ENCODE results near the gene TMED10. TPM values are rescaled to one million over a fixed set of nuclear protein-coding genes. Genes with fewer than 3 reads are reported as not detected.

TMED10 gene
- total RNA-seq, 2 experiments from 2014 or later = 173 to 179 TPM

GRCh38 chr14:75121552-75121951 lies 54.9 kb downstream of the TMED10 start:
- intact Hi-C loops (cut with micrococcal nuclease) = no loop called here
- DNase-seq (no peak), ATAC-seq (no peak)
- Mint-ChIP-seq H3K9me3 (no peaks in the 10 kb centered on the region), H3K4me1 (ENCODE audit: low read depth) (peaks cover 38% of the 10 kb centered on the region), H3K36me3 (ENCODE audit: low read depth) (peaks cover 32% of the 10 kb centered on the region), H3K27ac (no peak overlapping the region), H3K4me3 (no peak overlapping the region), H3K27me3 (no peaks in the 10 kb centered on the region)
- CTCF ChIA-PET = interaction anchor here (1.2 kb wide), 1 partner anchor 181 kb away, joined by 3 read pairs; no protein-coding TSS in a partner anchor
- POLR2A ChIA-PET = no interaction called here
- no peak for TF ChIP-seq CTCF (IDR thresholded peaks at IDR 0.05)

GRCh38 chr14:75120541-75121291 lies 55.7 kb downstream of the TMED10 start:
- peaks cover 34% of the 10 kb centered on the region for H3K4me1 Mint-ChIP-seq (ENCODE audit: low read depth)
- H3K9me3 Mint-ChIP-seq = no peaks in the 10 kb centered on the region
- ATAC-seq (no peak), DNase-seq (no peak)
- peaks cover 34% of the 10 kb centered on the region for H3K36me3 Mint-ChIP-seq (ENCODE audit: low read depth)
- H3K27ac Mint-ChIP-seq = no peak overlapping the region
- no peaks in the 10 kb centered on the region for H3K27me3 Mint-ChIP-seq
- intact Hi-C loops (cut with micrococcal nuclease) = no loop called here
- ChIA-PET POLR2A (no interaction called here), CTCF (interaction anchor here (1.8 kb wide), 1 partner anchor 33 kb away, joined by 4 read pairs; no protein-coding TSS in a partner anchor)
- no peak for TF ChIP-seq CTCF (IDR thresholded peaks at IDR 0.05)
- no peak overlapping the region for H3K4me3 Mint-ChIP-seq

- POLR2A ChIA-PET = no interaction called here
- CTCF ChIA-PET = interaction anchor here (1.8 kb wide), 1 partner anchor 31 kb away, joined by 4 read pairs; no protein-coding TSS in a partner anchor
- intact Hi-C loops (cut with micrococcal nuclease) = no loop called here
Observed at GRCh38 chr14:75119056-75119455, 57.4 kb downstream of the TMED10 start.

GRCh38 chr14:75113932-75114539 lies 62.4 kb downstream of the TMED10 start:
- CTCF ChIA-PET = no interaction called here
- H3K27ac Mint-ChIP-seq = peak overlapping the region; percentile 7
- H3K36me3 Mint-ChIP-seq (ENCODE audit: low read depth) = peaks cover 43% of the 10 kb centered on the region
- TF ChIP-seq CTCF (IDR thresholded peaks at IDR 0.05) = no peak
- no peak overlapping the region for H3K4me3 Mint-ChIP-seq
- ATAC-seq (peak; percentile 72), DNase-seq (no peak)
- intact Hi-C loops (cut with micrococcal nuclease) = no loop called here
- no peaks in the 10 kb centered on the region for H3K9me3 Mint-ChIP-seq
- POLR2A ChIA-PET = no interaction called here
- H3K27me3 Mint-ChIP-seq = no peaks in the 10 kb centered on the region
- peaks cover 12% of the 10 kb centered on the region for H3K4me1 Mint-ChIP-seq (ENCODE audit: low read depth)

More at GRCh38 chr14:75119056-75119455, 57.4 kb downstream of the TMED10 start:
- no peaks in the 10 kb centered on the region for H3K27me3 Mint-ChIP-seq
- DNase-seq = no peak
- H3K4me1 Mint-ChIP-seq (ENCODE audit: low read depth) = peaks cover 24% of the 10 kb centered on the region
- no peaks in the 10 kb centered on the region for H3K9me3 Mint-ChIP-seq
- peaks cover 34% of the 10 kb centered on the region for H3K36me3 Mint-ChIP-seq (ENCODE audit: low read depth)
- no peak overlapping the region for H3K27ac Mint-ChIP-seq
- no peak for ATAC-seq
- TF ChIP-seq CTCF (IDR thresholded peaks at IDR 0.05) = no peak
- H3K4me3 Mint-ChIP-seq = no peak overlapping the region

- TF ChIP-seq CTCF (IDR thresholded peaks at IDR 0.05) = no peak
- intact Hi-C loops (cut with micrococcal nuclease) = no loop called here
- no peak for ATAC-seq
- H3K9me3 Mint-ChIP-seq = no peaks in the 10 kb centered on the region
- H3K27ac Mint-ChIP-seq = no peak overlapping the region
- CTCF ChIA-PET = interaction anchor here (0.9 to 1.1 kb wide), 3 partner anchors 9 to 21 kb away, joined by 3 read pairs; no protein-coding TSS in a partner anchor
- POLR2A ChIA-PET = no interaction called here
- no peak for DNase-seq
- H3K27me3 Mint-ChIP-seq = no peaks in the 10 kb centered on the region
- peaks cover 40% of the 10 kb centered on the region for H3K36me3 Mint-ChIP-seq (ENCODE audit: low read depth)
- H3K4me3 Mint-ChIP-seq = no peak overlapping the region
- peaks cover 10% of the 10 kb centered on the region for H3K4me1 Mint-ChIP-seq (ENCODE audit: low read depth)
Observed at GRCh38 chr14:75109877-75110276, 66.5 kb downstream of the TMED10 start.
